ENCODE measurements around the gene OR6V1.
"Not testable (repeated sequence)": the region's sequence is repeated elsewhere in the genome, so short reads cannot be mapped to it uniquely, and the experiment has no call there.

OR6V1 gene

GRCh38 chr7:143043391-143043790 lies 8.8 kb upstream of the OR6V1 start:
- no peak for DNase-seq

- DNase-seq = no peak
Observed at GRCh38 chr7:143046426-143046851, 5.7 kb upstream of the OR6V1 start.

- DNase-seq = no peak
Observed at GRCh38 chr7:143047326-143047725, 4.8 kb upstream of the OR6V1 start.

- DNase-seq = peak in 1 of 2 experiments; percentile 4
Observed at GRCh38 chr7:143048827-143049226, 3.3 kb upstream of the OR6V1 start.

- DNase-seq = no peak
Observed at GRCh38 chr7:143049362-143049761, 2.8 kb upstream of the OR6V1 start.

- DNase-seq = no peak
Observed at GRCh38 chr7:143050931-143051330, 1.2 kb upstream of the OR6V1 start.

- no peak for DNase-seq
Observed at GRCh38 chr7:143054621-143055020, 2.5 kb downstream of the OR6V1 start.

GRCh38 chr7:143055754-143056153 lies 3.6 kb downstream of the OR6V1 start:
- DNase-seq = no peak

GRCh38 chr7:143063741-143064140 lies 11.6 kb downstream of the OR6V1 start:
- DNase-seq = no peak

GRCh38 chr7:143068446-143068845 lies 16.3 kb downstream of the OR6V1 start:
- no peak for DNase-seq

GRCh38 chr7:143069912-143070500 lies 17.9 kb downstream of the OR6V1 start:
- DNase-seq = no peak

GRCh38 chr7:143073556-143073955 lies 21.4 kb downstream of the OR6V1 start:
- DNase-seq = no peak

- no peak for DNase-seq
Observed at GRCh38 chr7:143074141-143074540, 22.0 kb downstream of the OR6V1 start.

GRCh38 chr7:143085109-143085508 lies 33.0 kb downstream of the OR6V1 start:
- DNase-seq = no peak

GRCh38 chr7:143085610-143086009 lies 33.5 kb downstream of the OR6V1 start:
- not testable (repeated sequence) for DNase-seq

- not testable (repeated sequence) for DNase-seq
Observed at GRCh38 chr7:143088549-143089231, 36.5 kb downstream of the OR6V1 start.

GRCh38 chr7:143096146-143096545 lies 44.0 kb downstream of the OR6V1 start:
- no peak for DNase-seq

GRCh38 chr7:143099579-143099978 lies 47.4 kb downstream of the OR6V1 start:
- DNase-seq = not testable (repeated sequence)

All from activated CD4-positive, alpha-beta T cell treated with anti-CD3 and anti-CD28 coated beads, Interleukin-2, amount 50 U/mL, for 48 hours (primary cell).